Chondrocyte (in vitro differentiated cells): Measurements from ENCODE around the gene MPP3. TPM values are rescaled to one million over a fixed set of nuclear protein-coding genes. Genes with fewer than 3 reads are reported as not detected.

Experiments
- DNase-seq: peaks from one replicate; pipeline ENCODE4 v3.0.0; 2021; ENCODE audit warnings: mixed read lengths, low spot score
- H3K27ac Mint-ChIP-seq: one replicate; pipeline ENCODE4 v1.8.0; 2021; ENCODE audit warnings: mild to moderate bottlenecking, moderate library complexity, mixed read lengths; ENCODE audit not compliant: unreplicated experiment
- H3K27me3 Mint-ChIP-seq: 2 replicates; pipeline ENCODE4 v1.8.0; 2021; ENCODE audit warnings: low read depth, mixed read lengths
- H3K36me3 Mint-ChIP-seq: 2 replicates; pipeline ENCODE4 v1.8.0; 2021; ENCODE audit warnings: low read depth, mixed read lengths
- H3K4me1 Mint-ChIP-seq: 2 replicates; pipeline ENCODE4 v1.8.0; 2021; ENCODE audit warnings: low read depth, mild to moderate bottlenecking, mixed read lengths
- H3K4me3 Mint-ChIP-seq: one replicate; pipeline ENCODE4 v1.8.0; 2021; ENCODE audit warnings: mild to moderate bottlenecking, moderate library complexity, mixed read lengths; ENCODE audit not compliant: unreplicated experiment
- H3K9me3 Mint-ChIP-seq: 2 replicates; pipeline ENCODE4 v1.8.0; 2021; ENCODE audit warnings: low read depth, mixed read lengths
- long read RNA-seq: library from polyadenylated mRNA; stranded (forward); transcript quantifications from one replicate; pipeline ENCODE4 v2.0.0, GENCODE V29; 2021
- total RNA-seq: library from RNA; stranded (reverse); gene quantifications from 3 replicates; pipeline ENCODE4 v1.2.1, GENCODE V29; 2021
- TF ChIP-seq, protein P1 (sequence below): fragments of 200-600 bp; sonication (generic); IDR thresholded peaks from 2 replicates; pipeline ENCODE4 v1.5.0; 2021; ENCODE audit warnings: antibody characterized with exemption, mild to moderate bottlenecking, moderate library complexity

MPP3 gene, protein sequence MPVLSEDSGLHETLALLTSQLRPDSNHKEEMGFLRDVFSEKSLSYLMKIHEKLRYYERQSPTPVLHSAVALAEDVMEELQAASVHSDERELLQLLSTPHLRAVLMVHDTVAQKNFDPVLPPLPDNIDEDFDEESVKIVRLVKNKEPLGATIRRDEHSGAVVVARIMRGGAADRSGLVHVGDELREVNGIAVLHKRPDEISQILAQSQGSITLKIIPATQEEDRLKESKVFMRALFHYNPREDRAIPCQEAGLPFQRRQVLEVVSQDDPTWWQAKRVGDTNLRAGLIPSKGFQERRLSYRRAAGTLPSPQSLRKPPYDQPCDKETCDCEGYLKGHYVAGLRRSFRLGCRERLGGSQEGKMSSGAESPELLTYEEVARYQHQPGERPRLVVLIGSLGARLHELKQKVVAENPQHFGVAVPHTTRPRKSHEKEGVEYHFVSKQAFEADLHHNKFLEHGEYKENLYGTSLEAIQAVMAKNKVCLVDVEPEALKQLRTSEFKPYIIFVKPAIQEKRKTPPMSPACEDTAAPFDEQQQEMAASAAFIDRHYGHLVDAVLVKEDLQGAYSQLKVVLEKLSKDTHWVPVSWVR
- total RNA-seq, result 13.3 to 15.6 TPM (median 14.4 TPM) in 3 replicates
- long read RNA-seq, partial matches to known transcripts, result 3 of 14 reads
- long read RNA-seq, other reads (novel, unspliced or antisense), result 9 of 14 reads

DNA sequence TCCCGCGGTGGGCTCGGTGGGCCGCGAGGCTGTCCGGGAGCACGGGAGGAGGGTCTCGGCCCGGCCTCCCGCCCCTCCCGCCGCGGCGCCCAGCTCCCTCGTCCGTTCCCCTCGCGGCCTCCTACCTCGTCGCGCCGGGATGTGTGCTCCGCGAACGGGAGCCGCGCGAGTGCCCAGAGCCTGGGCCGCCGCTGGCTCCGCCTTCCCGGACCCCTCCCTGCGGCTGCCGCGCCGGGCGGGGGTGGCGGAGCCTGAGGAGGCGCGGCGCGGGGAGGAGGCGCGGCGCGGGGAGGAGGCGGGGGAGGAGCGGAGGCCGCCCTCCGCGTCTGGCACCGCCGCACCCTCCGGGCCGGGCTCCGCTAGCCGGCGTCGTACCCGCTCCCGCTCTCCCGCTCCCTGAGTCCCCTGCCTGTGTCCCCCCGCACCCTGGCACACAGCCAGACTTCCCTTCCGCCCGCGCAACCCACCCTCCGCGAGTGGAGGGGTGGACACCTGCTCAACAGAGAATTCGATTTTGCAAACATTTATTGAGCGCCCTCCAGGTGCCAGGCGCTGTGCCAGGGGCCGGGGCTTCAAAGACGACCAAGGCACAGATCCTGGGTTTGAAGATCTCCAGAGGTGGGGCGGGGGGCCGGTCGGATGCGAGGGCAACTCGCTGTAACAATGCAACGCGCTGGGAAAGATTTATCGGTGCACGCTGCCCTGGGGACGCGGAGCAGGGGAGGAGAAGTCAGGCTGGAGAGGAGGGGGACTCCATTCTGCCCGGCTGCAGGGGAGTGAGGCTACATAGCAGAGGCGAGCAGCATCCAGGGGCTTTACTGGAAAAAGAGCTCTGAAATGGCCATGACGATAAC, at the start of gene MPP3:
Gene MPP3, minus strand, starts transcription at position 171 of the 854 bp plus-strand sequence. CDS start 1,240 bp downstream, outside the sequence.
- Mint-ChIP-seq H3K27me3 (no peaks in the 10 kb centered on the region), H3K9me3 (peaks cover 4% of the 10 kb centered on the region), H3K4me3 (peak within 1 kb of the TSS; percentile 76), H3K4me1 (peaks cover 27% of the 10 kb centered on the region), H3K27ac (peak within 1 kb of the TSS; percentile 64), H3K36me3 (peaks cover 10% of the 10 kb centered on the region)
- no peak for DNase-seq
- TF ChIP-seq, protein P1, sequence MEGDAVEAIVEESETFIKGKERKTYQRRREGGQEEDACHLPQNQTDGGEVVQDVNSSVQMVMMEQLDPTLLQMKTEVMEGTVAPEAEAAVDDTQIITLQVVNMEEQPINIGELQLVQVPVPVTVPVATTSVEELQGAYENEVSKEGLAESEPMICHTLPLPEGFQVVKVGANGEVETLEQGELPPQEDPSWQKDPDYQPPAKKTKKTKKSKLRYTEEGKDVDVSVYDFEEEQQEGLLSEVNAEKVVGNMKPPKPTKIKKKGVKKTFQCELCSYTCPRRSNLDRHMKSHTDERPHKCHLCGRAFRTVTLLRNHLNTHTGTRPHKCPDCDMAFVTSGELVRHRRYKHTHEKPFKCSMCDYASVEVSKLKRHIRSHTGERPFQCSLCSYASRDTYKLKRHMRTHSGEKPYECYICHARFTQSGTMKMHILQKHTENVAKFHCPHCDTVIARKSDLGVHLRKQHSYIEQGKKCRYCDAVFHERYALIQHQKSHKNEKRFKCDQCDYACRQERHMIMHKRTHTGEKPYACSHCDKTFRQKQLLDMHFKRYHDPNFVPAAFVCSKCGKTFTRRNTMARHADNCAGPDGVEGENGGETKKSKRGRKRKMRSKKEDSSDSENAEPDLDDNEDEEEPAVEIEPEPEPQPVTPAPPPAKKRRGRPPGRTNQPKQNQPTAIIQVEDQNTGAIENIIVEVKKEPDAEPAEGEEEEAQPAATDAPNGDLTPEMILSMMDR, result no peak

DNA sequence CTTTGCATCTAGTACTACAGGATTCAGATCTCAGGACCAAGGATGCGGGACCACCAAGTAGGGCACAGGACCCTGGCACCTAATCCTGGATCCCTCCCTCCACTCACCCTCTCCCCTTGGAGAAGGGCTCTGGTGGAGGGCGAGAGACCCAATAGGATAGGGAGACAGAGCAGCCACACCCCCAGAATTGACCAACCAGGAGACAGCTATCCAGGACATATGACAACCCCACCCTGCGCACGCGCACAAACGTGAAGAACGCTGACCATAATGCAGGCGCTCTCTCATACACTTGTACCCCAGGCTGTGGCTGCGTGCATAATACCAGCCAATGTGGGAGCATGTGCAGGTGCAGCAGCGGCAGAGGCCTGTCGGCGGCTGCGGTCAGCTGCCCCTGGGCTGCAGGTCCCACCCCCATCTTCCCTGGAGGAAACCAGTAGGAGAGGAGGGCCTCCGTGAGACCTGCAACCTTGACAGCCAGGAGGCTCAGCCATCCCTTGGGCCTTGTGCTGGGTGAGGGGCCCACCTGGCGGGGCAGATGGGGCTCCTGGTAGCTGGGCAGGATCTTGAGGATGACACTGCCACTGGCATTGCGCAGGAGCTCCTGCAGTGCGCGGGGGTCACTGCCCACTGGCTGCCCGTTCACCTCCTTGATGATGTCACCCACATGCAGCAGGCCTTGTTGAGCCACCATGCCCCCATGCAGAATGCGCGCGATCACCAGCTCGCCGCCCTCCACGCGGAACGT, 49.0 kb upstream of the MPP3 start:
- Mint-ChIP-seq H3K4me1 (peaks cover 3% of the 10 kb centered on the region), H3K9me3 (no peaks in the 10 kb centered on the region), H3K4me3 (no peak overlapping the region), H3K27ac (no peak overlapping the region), H3K27me3 (no peaks in the 10 kb centered on the region), H3K36me3 (peaks cover 4% of the 10 kb centered on the region)
- no peak for DNase-seq
- TF ChIP-seq, protein P1, result no peak

DNA sequence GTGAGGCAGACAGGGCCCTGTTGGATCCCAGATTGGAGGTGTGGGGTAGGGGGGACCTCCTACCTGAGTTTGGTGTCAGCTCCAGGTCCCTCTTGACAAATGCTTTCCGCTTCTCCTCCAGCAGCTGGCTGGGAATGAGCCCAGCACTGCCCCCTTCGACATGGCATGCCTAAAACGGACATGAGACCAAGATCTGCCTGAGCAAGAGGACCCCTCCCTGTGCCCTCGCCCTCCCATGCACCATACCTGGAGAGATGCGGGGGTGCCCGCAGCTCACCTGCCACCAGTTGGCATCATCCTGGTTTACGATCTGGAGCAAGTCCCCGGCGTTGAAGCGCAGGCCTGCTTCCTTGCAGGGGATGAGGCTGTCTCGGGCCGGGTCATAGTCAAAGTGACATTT, 48.2 kb upstream of the MPP3 start:
- Mint-ChIP-seq H3K36me3 (peaks cover 4% of the 10 kb centered on the region), H3K4me3 (no peak overlapping the region), H3K27ac (no peak overlapping the region), H3K27me3 (no peaks in the 10 kb centered on the region), H3K9me3 (no peaks in the 10 kb centered on the region), H3K4me1 (peaks cover 3% of the 10 kb centered on the region)
- DNase-seq, result no peak
- TF ChIP-seq, protein P1, result no peak

DNA sequence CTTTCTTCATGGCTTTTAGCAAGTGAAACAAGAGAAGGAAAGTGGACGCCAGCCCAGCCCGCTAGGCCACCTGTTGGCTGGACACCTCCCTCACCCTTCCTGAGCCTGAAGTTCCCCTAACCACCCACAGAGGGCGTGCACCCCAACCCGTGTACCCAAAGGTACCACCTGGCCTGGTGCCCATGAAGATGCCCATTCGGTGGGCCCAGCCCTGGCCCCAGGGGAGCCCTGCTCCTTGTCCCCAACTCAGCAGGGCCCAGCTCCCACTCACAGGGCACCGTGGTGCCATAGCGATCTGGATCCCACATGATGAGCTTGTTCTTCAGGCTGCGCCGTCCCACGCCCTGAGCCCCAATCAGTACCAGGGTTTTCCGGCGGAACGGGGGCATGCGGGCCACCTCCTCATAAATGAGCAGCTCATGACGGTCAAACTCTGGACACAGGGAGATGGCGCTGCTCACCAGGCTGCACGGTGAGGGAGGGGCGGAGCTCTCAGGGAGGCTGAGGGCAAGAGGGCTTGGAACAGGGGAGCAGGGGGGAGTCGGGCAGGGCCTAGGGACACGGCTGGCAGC, 47.6 kb upstream of the MPP3 start:
- DNase-seq, result no peak
- TF ChIP-seq, protein P1, result peak; percentile 77
- Mint-ChIP-seq H3K4me3 (no peak overlapping the region), H3K27ac (no peak overlapping the region), H3K9me3 (no peaks in the 10 kb centered on the region), H3K4me1 (peaks cover 3% of the 10 kb centered on the region), H3K27me3 (no peaks in the 10 kb centered on the region), H3K36me3 (peaks cover 4% of the 10 kb centered on the region)
